Activated CD8-positive, alpha-beta T cell treated with anti-CD3 and anti-CD28 coated beads, Interleukin-2, amount 10 ng/mL, durations not matched to agents 7 days and 5 days (primary cell): ENCODE data around the gene SFSWAP. TPM values are rescaled to one million over a fixed set of nuclear protein-coding genes. Genes with fewer than 3 reads are reported as not detected.
A peak's percentile ranks its signal among the peaks of the same experiment; 100 is the strongest.

Source experiments
- ATAC-seq: fragments of 150-1000 bp; cut with Tn5 transposase; one replicate; pipeline ENCODE4 v1.10.0; 2021; ENCODE audit warnings: moderate library complexity
- CTCF ChIA-PET: fragments of 350-600 bp; sonication (Branson Sonifier 250); formaldehyde crosslinking; loops from one replicate; lab custom pipeline; 2021; ENCODE audit warnings: antibody characterized with exemption; lab: Charles Lee
- POLR2A ChIA-PET: fragments of 350-600 bp; sonication (Branson Sonifier 250); formaldehyde crosslinking; loops from one replicate; lab custom pipeline; 2021; ENCODE audit warnings: antibody characterized with exemption; lab: Charles Lee
- DNase-seq: peaks from one replicate; pipeline ENCODE4 v3.0.0-alpha.2; 2020
- H3K27ac Mint-ChIP-seq: one replicate; pipeline ENCODE4 v1.8.0; 2021; ENCODE audit warnings: mild to moderate bottlenecking, mixed read lengths
- H3K27me3 Mint-ChIP-seq: one replicate; pipeline ENCODE4 v1.8.0; 2021; ENCODE audit warnings: low read depth, mixed read lengths
- H3K36me3 Mint-ChIP-seq: one replicate; pipeline ENCODE4 v1.8.0; 2021; ENCODE audit warnings: low read depth, mixed read lengths
- H3K4me1 Mint-ChIP-seq: one replicate; pipeline ENCODE4 v1.8.0; 2021; ENCODE audit warnings: low read depth, mixed read lengths
- H3K4me3 Mint-ChIP-seq: one replicate; pipeline ENCODE4 v1.8.0; 2021; ENCODE audit warnings: mild to moderate bottlenecking, mixed read lengths
- H3K9me3 Mint-ChIP-seq: one replicate; pipeline ENCODE4 v1.8.0; 2022; ENCODE audit warnings: mixed read lengths; ENCODE audit not compliant: insufficient read depth
- total RNA-seq, 2 experiments: library from RNA; stranded (reverse); gene quantifications; one replicate each; pipeline ENCODE4 v1.2.3, GENCODE V29; 2021

SFSWAP gene
- total RNA-seq, 2 experiments from 2014 or later: 50.4 to 53.6 TPM

DNA sequence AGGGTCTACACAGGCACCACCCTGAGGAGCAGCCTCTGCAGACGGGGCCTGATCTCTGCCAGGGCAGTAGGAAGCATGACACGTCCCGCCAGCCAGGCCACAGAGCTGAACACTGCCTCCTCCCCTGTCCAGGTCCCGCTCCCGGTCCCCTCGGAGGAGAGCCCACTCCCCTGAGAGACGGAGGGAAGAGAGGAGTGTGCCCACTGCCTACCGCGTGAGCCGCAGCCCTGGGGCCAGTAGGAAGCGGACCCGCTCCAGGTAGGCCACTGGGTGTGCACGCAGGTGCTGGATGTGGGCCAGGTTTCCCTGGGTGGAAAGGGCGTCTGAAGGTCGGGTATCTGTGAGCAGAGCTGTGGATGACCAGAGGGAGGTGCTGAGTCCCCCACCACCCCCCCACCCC is 75.4 kb downstream of the SFSWAP start:
- Mint-ChIP-seq H3K4me3 (no peak overlapping the region), H3K4me1 (no peaks in the 10 kb centered on the region), H3K27ac (no peak overlapping the region), H3K9me3 (no peaks in the 10 kb centered on the region), H3K36me3 (peaks cover 44% of the 10 kb centered on the region), H3K27me3 (no peaks in the 10 kb centered on the region)
- POLR2A ChIA-PET: no interaction called here
- CTCF ChIA-PET: no interaction called here
- ATAC-seq: no peak
- no peak for DNase-seq

- DNase-seq: no peak
- H3K27ac Mint-ChIP-seq: no peak overlapping the region
- ChIA-PET POLR2A (no interaction called here), CTCF (no interaction called here)
- no peak overlapping the region for H3K4me3 Mint-ChIP-seq
- H3K9me3 Mint-ChIP-seq: no peaks in the 10 kb centered on the region
- peaks cover 44% of the 10 kb centered on the region for H3K36me3 Mint-ChIP-seq
- no peak for ATAC-seq
- H3K27me3 Mint-ChIP-seq: no peaks in the 10 kb centered on the region
- no peaks in the 10 kb centered on the region for H3K4me1 Mint-ChIP-seq
These were observed 76.3 kb downstream of the SFSWAP start for GRCh38 chr12:131787143-131787660.

GRCh38 chr12:131788070-131788469 is 77.2 kb downstream of the SFSWAP start:
- no peaks in the 10 kb centered on the region for H3K4me1 Mint-ChIP-seq
- peaks cover 42% of the 10 kb centered on the region for H3K36me3 Mint-ChIP-seq
- H3K4me3 Mint-ChIP-seq: no peak overlapping the region
- DNase-seq (no peak), ATAC-seq (no peak)
- no peak overlapping the region for H3K27ac Mint-ChIP-seq
- H3K9me3 Mint-ChIP-seq: no peaks in the 10 kb centered on the region
- CTCF ChIA-PET: no interaction called here
- H3K27me3 Mint-ChIP-seq: no peaks in the 10 kb centered on the region
- POLR2A ChIA-PET: no interaction called here

DNA sequence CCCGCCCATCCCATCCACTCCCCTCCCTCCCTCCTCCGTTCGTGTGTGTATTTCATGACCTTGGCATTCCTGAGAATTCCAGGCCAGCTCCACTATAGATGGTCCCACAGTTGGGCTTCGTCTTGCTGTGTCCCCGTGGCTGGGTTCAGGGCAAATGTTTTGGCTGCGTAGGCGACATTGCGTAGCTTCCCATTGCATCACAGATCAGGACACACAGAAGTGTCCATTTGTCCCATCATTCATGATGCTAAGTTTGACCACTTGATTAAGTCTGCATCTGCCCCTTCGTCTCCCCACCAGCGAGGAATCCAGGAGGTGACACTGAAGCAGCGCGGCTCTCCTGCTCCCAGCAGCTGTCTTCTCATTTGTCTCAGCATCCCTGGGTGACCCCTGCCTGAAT is 78.7 kb downstream of the SFSWAP start:
- ATAC-seq (no peak), DNase-seq (no peak)
- no peak overlapping the region for H3K4me3 Mint-ChIP-seq
- no peaks in the 10 kb centered on the region for H3K9me3 Mint-ChIP-seq
- no peaks in the 10 kb centered on the region for H3K4me1 Mint-ChIP-seq
- no peak overlapping the region for H3K27ac Mint-ChIP-seq
- ChIA-PET CTCF (no interaction called here), POLR2A (no interaction called here)
- no peaks in the 10 kb centered on the region for H3K27me3 Mint-ChIP-seq
- peaks cover 49% of the 10 kb centered on the region for H3K36me3 Mint-ChIP-seq

- DNase-seq (no peak), ATAC-seq (no peak)
- peaks cover 37% of the 10 kb centered on the region for H3K36me3 Mint-ChIP-seq
- H3K9me3 Mint-ChIP-seq: no peaks in the 10 kb centered on the region
- H3K4me3 Mint-ChIP-seq: no peak overlapping the region
- CTCF ChIA-PET: no interaction called here
- POLR2A ChIA-PET: no interaction called here
- no peak overlapping the region for H3K27ac Mint-ChIP-seq
- H3K27me3 Mint-ChIP-seq: no peaks in the 10 kb centered on the region
- no peaks in the 10 kb centered on the region for H3K4me1 Mint-ChIP-seq
These were observed 82.5 kb downstream of the SFSWAP start for GRCh38 chr12:131793243-131794022.

DNA sequence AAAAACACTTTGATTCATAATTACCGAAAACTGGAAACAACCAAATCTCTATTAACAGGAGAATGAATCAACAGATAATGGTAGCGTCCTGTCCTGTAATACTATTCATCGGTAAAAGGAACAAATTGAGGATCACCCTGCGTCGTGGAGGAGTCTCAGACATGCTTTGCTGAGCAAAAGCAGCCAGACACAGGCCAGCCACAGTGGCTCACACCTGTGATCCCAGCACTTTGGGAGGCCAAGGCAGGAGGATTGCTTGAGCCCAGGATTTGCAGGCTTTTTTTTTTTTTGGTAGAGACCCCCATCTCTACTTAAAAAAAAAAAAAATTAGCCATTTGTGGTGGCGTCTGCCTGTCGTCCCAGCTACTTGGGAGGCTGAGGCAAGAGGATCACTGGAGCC is 83.2 kb downstream of the SFSWAP start:
- no peaks in the 10 kb centered on the region for H3K27me3 Mint-ChIP-seq
- H3K4me3 Mint-ChIP-seq: no peak overlapping the region
- DNase-seq (no peak), ATAC-seq (no peak)
- ChIA-PET POLR2A (no interaction called here), CTCF (no interaction called here)
- no peaks in the 10 kb centered on the region for H3K9me3 Mint-ChIP-seq
- H3K27ac Mint-ChIP-seq: no peak overlapping the region
- peaks cover 42% of the 10 kb centered on the region for H3K36me3 Mint-ChIP-seq
- no peaks in the 10 kb centered on the region for H3K4me1 Mint-ChIP-seq

DNA sequence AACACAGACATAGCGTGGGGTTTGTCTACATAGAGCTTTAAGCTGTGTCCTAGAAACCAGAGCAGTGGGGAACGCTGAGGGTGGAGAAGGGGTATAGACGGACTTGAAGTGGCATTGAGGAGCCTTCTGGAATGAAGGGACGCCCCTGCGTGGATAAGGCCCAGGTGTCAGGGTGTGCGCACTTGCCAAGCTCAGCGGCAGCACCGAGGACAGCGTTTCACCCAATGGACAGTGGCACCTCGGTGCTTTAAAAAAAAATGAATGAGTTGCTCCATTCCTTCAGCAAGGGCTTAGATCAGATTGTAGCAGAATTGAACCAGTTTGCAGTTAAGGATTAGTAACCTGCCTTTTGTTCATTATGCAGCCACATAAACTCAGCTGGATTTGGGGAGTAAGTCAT is 83.7 kb downstream of the SFSWAP start:
- Mint-ChIP-seq H3K4me1 (no peaks in the 10 kb centered on the region), H3K4me3 (no peak overlapping the region), H3K27ac (no peak overlapping the region), H3K27me3 (no peaks in the 10 kb centered on the region), H3K36me3 (peaks cover 44% of the 10 kb centered on the region), H3K9me3 (no peaks in the 10 kb centered on the region)
- ATAC-seq (no peak), DNase-seq (no peak)
- ChIA-PET POLR2A (no interaction called here), CTCF (no interaction called here)

GRCh38 chr12:131795064-131795463 is 84.2 kb downstream of the SFSWAP start:
- ATAC-seq (no peak), DNase-seq (no peak)
- CTCF ChIA-PET: no interaction called here
- Mint-ChIP-seq H3K4me3 (no peak overlapping the region), H3K9me3 (no peaks in the 10 kb centered on the region), H3K4me1 (no peaks in the 10 kb centered on the region), H3K27ac (no peak overlapping the region), H3K27me3 (no peaks in the 10 kb centered on the region), H3K36me3 (peaks cover 40% of the 10 kb centered on the region)
- POLR2A ChIA-PET: no interaction called here

- H3K4me1 Mint-ChIP-seq: no peaks in the 10 kb centered on the region
These were observed 85.0 kb downstream of the SFSWAP start for GRCh38 chr12:131795690-131796410.

DNA sequence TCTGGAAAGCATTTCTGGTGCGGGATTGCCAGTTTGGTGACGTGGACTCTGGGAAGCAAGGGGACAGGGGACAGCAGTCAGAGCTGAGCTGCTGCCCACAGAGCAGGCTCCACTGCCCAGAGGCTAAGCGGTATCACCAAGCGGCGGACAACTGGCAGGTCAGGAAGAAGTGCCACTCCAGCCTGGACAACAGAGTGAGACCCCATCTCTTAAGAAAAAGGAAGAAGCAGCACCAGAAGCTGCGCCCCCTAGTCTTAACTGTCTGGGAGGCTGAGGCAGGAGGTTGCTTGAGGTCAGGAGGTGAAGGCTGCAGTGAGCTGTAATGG is 85.5 kb downstream of the SFSWAP start:
- peaks cover 38% of the 10 kb centered on the region for H3K36me3 Mint-ChIP-seq
- ChIA-PET POLR2A (no interaction called here), CTCF (interaction anchor here (0.7 kb wide), 1 partner anchor 16 kb away, joined by 4 read pairs; no protein-coding TSS in a partner anchor)
- DNase-seq (no peak), ATAC-seq (no peak)
- H3K27me3 Mint-ChIP-seq: no peaks in the 10 kb centered on the region
- no peak overlapping the region for H3K4me3 Mint-ChIP-seq
- H3K27ac Mint-ChIP-seq: peak overlapping the region; percentile 42
- H3K9me3 Mint-ChIP-seq: no peaks in the 10 kb centered on the region
- no peaks in the 10 kb centered on the region for H3K4me1 Mint-ChIP-seq

More at GRCh38 chr12:131795690-131796410, 85.0 kb downstream of the SFSWAP start:
- no peak overlapping the region for H3K4me3 Mint-ChIP-seq
- H3K27me3 Mint-ChIP-seq: no peaks in the 10 kb centered on the region
- peaks cover 38% of the 10 kb centered on the region for H3K36me3 Mint-ChIP-seq
- no peaks in the 10 kb centered on the region for H3K9me3 Mint-ChIP-seq
- ATAC-seq: no peak
- peak overlapping the region; percentile 42 for H3K27ac Mint-ChIP-seq
- no peak for DNase-seq
- POLR2A ChIA-PET: no interaction called here
- CTCF ChIA-PET: no interaction called here

DNA sequence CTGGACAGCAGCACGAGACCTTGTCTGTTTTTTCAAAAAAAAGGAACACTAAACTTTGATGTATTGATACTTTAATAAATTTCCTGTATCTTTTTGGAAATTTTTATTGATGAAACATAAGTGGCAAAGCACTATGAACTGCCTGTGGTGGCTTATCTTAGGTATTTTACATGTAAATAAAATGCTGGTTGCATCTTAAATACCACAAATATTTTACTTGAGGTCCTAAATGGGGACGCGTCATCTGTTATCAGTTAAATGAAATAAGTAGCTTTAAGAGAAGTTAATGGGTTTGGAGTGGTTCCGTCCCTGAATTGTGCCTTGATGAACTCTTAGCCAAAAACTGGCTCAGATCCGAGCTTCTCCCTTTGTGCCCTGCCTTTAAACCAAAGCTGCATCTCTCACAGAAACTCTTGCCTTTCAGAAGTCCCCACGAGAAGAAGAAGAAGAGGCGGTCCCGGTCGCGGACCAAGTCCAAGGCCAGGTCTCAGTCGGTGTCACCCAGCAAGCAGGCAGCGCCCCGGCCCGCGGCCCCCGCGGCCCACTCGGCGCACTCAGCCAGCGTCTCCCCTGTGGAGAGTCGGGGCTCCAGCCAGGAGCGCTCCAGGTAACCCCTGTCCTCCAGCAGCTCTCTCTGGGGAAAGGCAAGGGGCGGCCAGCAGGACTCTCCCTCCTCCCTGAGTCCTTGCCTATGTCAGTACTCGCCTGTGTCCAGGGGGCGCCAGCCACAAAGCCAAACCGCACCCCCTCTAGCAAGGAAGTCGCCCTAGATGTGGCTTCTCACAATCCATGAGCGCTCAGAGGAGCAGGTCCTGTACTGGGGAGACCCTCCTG is 86.1 kb downstream of the SFSWAP start:
- Mint-ChIP-seq H3K9me3 (no peaks in the 10 kb centered on the region), H3K36me3 (peaks cover 40% of the 10 kb centered on the region), H3K4me1 (no peaks in the 10 kb centered on the region), H3K4me3 (no peak overlapping the region), H3K27me3 (no peaks in the 10 kb centered on the region), H3K27ac (no peak overlapping the region)
- DNase-seq: no peak
- CTCF ChIA-PET: interaction anchor here (0.7 kb wide), 1 partner anchor 17 kb away, joined by 4 read pairs; no protein-coding TSS in a partner anchor
- POLR2A ChIA-PET: no interaction called here
- ATAC-seq: no peak

- ATAC-seq: no peak
These were observed 86.7 kb downstream of the SFSWAP start for GRCh38 chr12:131797588-131797934.

More at GRCh38 chr12:131797588-131797934, 86.7 kb downstream of the SFSWAP start:
- Mint-ChIP-seq H3K27ac (no peak overlapping the region), H3K36me3 (peaks cover 42% of the 10 kb centered on the region), H3K27me3 (no peaks in the 10 kb centered on the region), H3K9me3 (no peaks in the 10 kb centered on the region), H3K4me1 (no peaks in the 10 kb centered on the region), H3K4me3 (no peak overlapping the region)
- CTCF ChIA-PET: no interaction called here
- DNase-seq: no peak
- POLR2A ChIA-PET: no interaction called here
